Measurements from ENCODE around the gene CPNE5.

Gene CPNE5

GRCh38 chr6:36856277-36856676, 17.0 kb upstream of the CPNE5 start:
- no peak overlapping the region for H3K4me3 ChIP-seq (ENCODE audit: low read length)
- peaks cover 6% of the 10 kb centered on the region; the same call in 1 of the 2 replicates for H4K20me1 ChIP-seq (ENCODE audit: insufficient read depth, low read length)
- H3K79me2 ChIP-seq (ENCODE audit: low read length), result peaks cover 37% of the 10 kb centered on the region
- no peaks in the 10 kb centered on the region for H3K9me3 ChIP-seq (ENCODE audit: insufficient read depth, low read length)
- no peak overlapping the region for H3K4me2 ChIP-seq (ENCODE audit: low read length)
- no peak overlapping the region for H3K9ac ChIP-seq (ENCODE audit: low read length)
- H3K4me1 ChIP-seq (ENCODE audit: low read length), result no peaks in the 10 kb centered on the region
- TF ChIP-seq EZH2phosphoT487 (IDR thresholded peaks at IDR 0.05; ENCODE audit: low read depth) (no peak), CTCF (IDR thresholded peaks at IDR 0.05; ENCODE audit: low read depth, low read length) (no peak)
- H3K36me3 ChIP-seq (replicated peaks; ENCODE audit: low read depth, low read length), result peaks cover 71% of the 10 kb centered on the region
- no peaks in the 10 kb centered on the region for H3K27me3 ChIP-seq (ENCODE audit: low read depth, low read length)
- no peak overlapping the region for H3K27ac ChIP-seq (ENCODE audit: low read length)
- no peak overlapping the region for H2AFZ ChIP-seq (ENCODE audit: low read depth, low read length)

GRCh38 chr6:36855750-36856149, 16.5 kb upstream of the CPNE5 start:
- no peaks in the 10 kb centered on the region for H3K27me3 ChIP-seq (ENCODE audit: low read depth, low read length)
- no peaks in the 10 kb centered on the region for H3K9me3 ChIP-seq (ENCODE audit: insufficient read depth, low read length)
- H4K20me1 ChIP-seq (ENCODE audit: insufficient read depth, low read length), result peaks cover 6% of the 10 kb centered on the region; the same call in 1 of the 2 replicates
- TF ChIP-seq EZH2phosphoT487 (IDR thresholded peaks at IDR 0.05; ENCODE audit: low read depth) (no peak), CTCF (IDR thresholded peaks at IDR 0.05; ENCODE audit: low read depth, low read length) (no peak)
- H2AFZ ChIP-seq (ENCODE audit: low read depth, low read length), result no peak overlapping the region
- H3K27ac ChIP-seq (ENCODE audit: low read length), result no peak overlapping the region
- no peaks in the 10 kb centered on the region for H3K4me1 ChIP-seq (ENCODE audit: low read length)
- no peak overlapping the region for H3K9ac ChIP-seq (ENCODE audit: low read length)
- peaks cover 32% of the 10 kb centered on the region for H3K79me2 ChIP-seq (ENCODE audit: low read length)
- peaks cover 66% of the 10 kb centered on the region for H3K36me3 ChIP-seq (replicated peaks; ENCODE audit: low read depth, low read length)
- H3K4me3 ChIP-seq (ENCODE audit: low read length), result no peak overlapping the region
- H3K4me2 ChIP-seq (ENCODE audit: low read length), result no peak overlapping the region

GRCh38 chr6:36853325-36853724, 14.1 kb upstream of the CPNE5 start:
- Histone ChIP-seq H3K36me3 (replicated peaks; ENCODE audit: low read depth, low read length) (peaks cover 54% of the 10 kb centered on the region), H4K20me1 (ENCODE audit: insufficient read depth, low read length) (0 out of 2 replicates have a peak, but pooled peaks cover 1% of the 10 kb centered on the region), H3K4me3 (ENCODE audit: low read length) (no peak overlapping the region), H3K79me2 (ENCODE audit: low read length) (peaks cover 11% of the 10 kb centered on the region), H3K9ac (ENCODE audit: low read length) (no peak overlapping the region), H3K4me1 (ENCODE audit: low read length) (no peaks in the 10 kb centered on the region), H2AFZ (ENCODE audit: low read depth, low read length) (no peak overlapping the region), H3K4me2 (ENCODE audit: low read length) (no peak overlapping the region), H3K9me3 (ENCODE audit: insufficient read depth, low read length) (no peaks in the 10 kb centered on the region), H3K27ac (ENCODE audit: low read length) (no peak overlapping the region), H3K27me3 (ENCODE audit: low read depth, low read length) (no peaks in the 10 kb centered on the region)
- TF ChIP-seq EZH2phosphoT487 (IDR thresholded peaks at IDR 0.05; ENCODE audit: low read depth), result no peak
- TF ChIP-seq CTCF (IDR thresholded peaks at IDR 0.05; ENCODE audit: low read depth, low read length), result no peak

- H4K20me1 ChIP-seq (ENCODE audit: insufficient read depth, low read length), result no peaks in the 10 kb centered on the region
- H3K9me3 ChIP-seq (ENCODE audit: insufficient read depth, low read length), result no peaks in the 10 kb centered on the region
- H3K79me2 ChIP-seq (ENCODE audit: low read length), result peaks cover 7% of the 10 kb centered on the region
- no peak overlapping the region for H3K9ac ChIP-seq (ENCODE audit: low read length)
- H3K4me3 ChIP-seq (ENCODE audit: low read length), result no peak overlapping the region
- no peaks in the 10 kb centered on the region for H3K27me3 ChIP-seq (ENCODE audit: low read depth, low read length)
- no peak overlapping the region for H3K4me2 ChIP-seq (ENCODE audit: low read length)
- no peaks in the 10 kb centered on the region for H3K4me1 ChIP-seq (ENCODE audit: low read length)
- TF ChIP-seq CTCF (IDR thresholded peaks at IDR 0.05; ENCODE audit: low read depth, low read length) (no peak), EZH2phosphoT487 (IDR thresholded peaks at IDR 0.05; ENCODE audit: low read depth) (no peak)
- no peak overlapping the region for H3K27ac ChIP-seq (ENCODE audit: low read length)
- H2AFZ ChIP-seq (ENCODE audit: low read depth, low read length), result no peak overlapping the region
- peaks cover 51% of the 10 kb centered on the region for H3K36me3 ChIP-seq (replicated peaks; ENCODE audit: low read depth, low read length)
Measured at GRCh38 chr6:36852481-36853147, 13.4 kb upstream of the CPNE5 start.

Data from OCI-LY3 (cell line).